H1 (cell line): ENCODE data around the gene RASAL2. TPM values are rescaled to one million over a fixed set of nuclear protein-coding genes. Genes with fewer than 3 reads are reported as not detected.
A peak's percentile ranks its signal among the peaks of the same experiment; 100 is the strongest.

Experiments
- CTCF ChIA-PET: fragments of 300-600 bp; sonication (Branson Sonifier 250); formaldehyde crosslinking; loops from one replicate; lab custom pipeline; 2021; ENCODE audit not compliant: partially characterized antibody; lab: Charles Lee
- POLR2A ChIA-PET: fragments of 300-600 bp; sonication (Branson Sonifier 250); formaldehyde crosslinking; loops from one replicate; lab custom pipeline; 2021; ENCODE audit warnings: inconsistent platforms; ENCODE audit not compliant: partially characterized antibody; lab: Charles Lee
- DNase-seq, 2 experiments: peaks; one replicate each; pipeline versions ENCODE4 v3.0.0 to v3.0.0-alpha.2; 2010 to 2022; ENCODE audit warnings: low spot score in 2 of 2, low read depth in 1 of 2, mixed read lengths in 1 of 2
- FAIRE-seq: peaks from 2 replicates; lab custom pipeline; 2011; peaks lifted over from hg19 to GRCh38; lab: Jason Lieb, UNC
- H2AFZ ChIP-seq: 2 replicates; pipeline ENCODE4 v1.8.1; 2012; ENCODE audit warnings: low read length, inconsistent platforms
- H2AK5ac ChIP-seq: 2 replicates; pipeline ENCODE4 v1.6.1; 2013; ENCODE audit warnings: low read depth, low read length
- H2BK120ac ChIP-seq: replicated peaks from 2 replicates; pipeline ENCODE3; 2013; ENCODE audit warnings: low read depth, low read length, inconsistent platforms
- H2BK12ac ChIP-seq: 2 replicates; pipeline ENCODE4 v1.6.1; 2013; ENCODE audit warnings: low read depth, low read length
- H2BK15ac ChIP-seq: 2 replicates; pipeline ENCODE4 v1.6.1; 2013; ENCODE audit warnings: low read length
- H2BK20ac ChIP-seq: 2 replicates; pipeline ENCODE4 v1.6.1; 2013; ENCODE audit warnings: low read length
- H2BK5ac ChIP-seq: 2 replicates; pipeline ENCODE4 v1.6.1; 2013; ENCODE audit warnings: low read depth, low read length
- H3K14ac ChIP-seq: 2 replicates; pipeline ENCODE4 v1.6.1; 2013; ENCODE audit warnings: inconsistent platforms; ENCODE audit not compliant: insufficient read length
- H3K18ac ChIP-seq: 2 replicates; pipeline ENCODE4 v1.6.1; 2013; ENCODE audit warnings: low read length; ENCODE audit errors: extremely low read depth
- H3K23ac ChIP-seq: 2 replicates; pipeline ENCODE4 v1.6.1; 2013; ENCODE audit warnings: inconsistent platforms; ENCODE audit not compliant: insufficient read length
- H3K23me2 ChIP-seq: 2 replicates; pipeline ENCODE4 v1.6.1; 2013; ENCODE audit warnings: low read depth, low read length
- H3K27ac ChIP-seq: 2 replicates; pipeline ENCODE4 v1.6.1; 2011; ENCODE audit warnings: low read depth, low read length, inconsistent platforms
- H3K27me3 ChIP-seq, 4 experiments: replicated peaks in 1 of 4; 1 replicate in 1 of 4; 2 replicates in 3 of 4; pipeline versions ENCODE4 v1.6.1 to v1.8.1; 2011 to 2013; ENCODE audit warnings: low read length in 3 of 4, mild to moderate bottlenecking in 3 of 4, inconsistent platforms in 2 of 4, mixed read lengths in 2 of 4, moderate library complexity in 1 of 4; ENCODE audit not compliant: control insufficient read depth in 3 of 4, insufficient read depth in 3 of 4; ENCODE audit errors: extremely low read depth in 1 of 4
- H3K36me3 ChIP-seq, 4 experiments: 2 replicates each; pipeline versions ENCODE4 v1.6.1 to v1.8.1; 2011 to 2013; ENCODE audit warnings: mild to moderate bottlenecking in 4 of 4, low read length in 3 of 4, moderate library complexity in 2 of 4, control low read depth in 1 of 4, inconsistent platforms in 1 of 4; ENCODE audit not compliant: insufficient read depth in 4 of 4, control insufficient read depth in 2 of 4
- H3K4ac ChIP-seq: replicated peaks from 2 replicates; pipeline ENCODE3; 2013; ENCODE audit warnings: low read length, low read depth, mixed read lengths, inconsistent platforms; ENCODE audit not compliant: insufficient read length
- H3K4me1 ChIP-seq, 4 experiments: replicated peaks in 1 of 4; 1 replicate in 1 of 4; 2 replicates in 3 of 4; pipeline versions ENCODE4 v1.6.1 to v1.8.1; 2011 to 2013; ENCODE audit warnings: low read length in 3 of 4, inconsistent platforms in 2 of 4, mixed read lengths in 1 of 4; ENCODE audit not compliant: insufficient read depth in 4 of 4, control insufficient read depth in 3 of 4
- H3K4me2 ChIP-seq, 2 experiments: 2 replicates each; pipeline versions ENCODE4 v1.6.1 to v1.8.1; 2011 to 2013; ENCODE audit warnings: low read depth in 2 of 2, low read length in 2 of 2, control low read depth in 1 of 2, inconsistent platforms in 1 of 2, mild to moderate bottlenecking in 1 of 2; ENCODE audit not compliant: insufficient read depth in 1 of 2
- H3K4me3 ChIP-seq, 4 experiments: fragments of 200-600, 300-600 bp in 1 of 4; sonication (generic), shearing (Covaris generic), sonication (Bioruptor Twin) in 1 of 4; 2 replicates each; pipeline versions ENCODE4 v1.5.1 to v1.8.1; 2011 to 2016; ENCODE audit warnings: low read length in 4 of 4, low read depth in 3 of 4, control low read depth in 2 of 4, inconsistent platforms in 2 of 4, mild to moderate bottlenecking in 2 of 4, mixed read lengths in 1 of 4, moderate library complexity in 1 of 4; ENCODE audit not compliant: insufficient read depth in 2 of 4; ENCODE audit errors: extremely low read depth in 1 of 4
- H3K56ac ChIP-seq: replicated peaks from 2 replicates; pipeline ENCODE3; 2013; ENCODE audit warnings: low read depth, mild to moderate bottlenecking, mixed read lengths, low read length, inconsistent platforms; ENCODE audit not compliant: insufficient read length
- H3K79me1 ChIP-seq: 2 replicates; pipeline ENCODE4 v1.6.1; 2013; ENCODE audit warnings: low read depth, low read length, control low read depth
- H3K79me2 ChIP-seq, 2 experiments: 2 replicates each; pipeline versions ENCODE4 v1.6.1 to v1.8.1; 2012 to 2013; ENCODE audit warnings: low read length in 2 of 2, mild to moderate bottlenecking in 2 of 2, inconsistent platforms in 1 of 2; ENCODE audit not compliant: insufficient read depth in 2 of 2, control insufficient read depth in 1 of 2
- H3K9ac ChIP-seq, 4 experiments: replicated peaks in 1 of 4; 1 replicate in 1 of 4; 2 replicates in 3 of 4; pipeline versions ENCODE4 v1.6.1 to v1.8.1; 2011 to 2013; ENCODE audit warnings: low read depth in 3 of 4, low read length in 3 of 4, control low read depth in 2 of 4, mild to moderate bottlenecking in 2 of 4, moderate library complexity in 2 of 4, inconsistent platforms in 1 of 4; ENCODE audit errors: extremely low read depth in 1 of 4
- H3K9me3 ChIP-seq, 2 experiments: 2 replicates each; pipeline versions ENCODE4 v1.6.1 to v1.8.1; 2012 to 2013; ENCODE audit warnings: mild to moderate bottlenecking in 2 of 2, moderate library complexity in 2 of 2, control low read depth in 1 of 2, inconsistent platforms in 1 of 2, low read depth in 1 of 2, low read length in 1 of 2, mixed read lengths in 1 of 2; ENCODE audit not compliant: insufficient read depth in 2 of 2
- H4K20me1 ChIP-seq, 2 experiments: replicated peaks in 1 of 2; 2 replicates each; pipeline versions ENCODE3 to v1.8.1; 2011 to 2013; ENCODE audit warnings: inconsistent platforms in 2 of 2, low read length in 2 of 2, mild to moderate bottlenecking in 1 of 2; ENCODE audit not compliant: insufficient read depth in 2 of 2, control insufficient read depth in 1 of 2
- H4K5ac ChIP-seq: 2 replicates; pipeline ENCODE4 v1.6.1; 2013; ENCODE audit warnings: low read length, low read depth, mixed read lengths, inconsistent platforms; ENCODE audit not compliant: insufficient read length
- H4K8ac ChIP-seq: 2 replicates; pipeline ENCODE4 v1.8.0; 2013; ENCODE audit warnings: mild to moderate bottlenecking, moderate library complexity, low read length, inconsistent platforms; ENCODE audit not compliant: insufficient read depth; ENCODE audit errors: extremely low read depth
- H4K91ac ChIP-seq: replicated peaks from 2 replicates; pipeline ENCODE3; 2013; ENCODE audit warnings: low read length, mixed read lengths, inconsistent platforms; ENCODE audit not compliant: insufficient read length
- BACH1 ChIP-seq: IDR thresholded peaks from 2 replicates; pipeline ENCODE4 v1.6.1; 2012; ENCODE audit warnings: low read length, improper control_type of control experiment
- BCL11A ChIP-seq, 2 experiments: IDR thresholded peaks; one replicate each; pipeline ENCODE4 v1.6.1; 2011; ENCODE audit warnings: low read depth in 2 of 2, low read length in 2 of 2, mild to moderate bottlenecking in 2 of 2
- BRCA1 ChIP-seq: IDR thresholded peaks from 2 replicates; pipeline ENCODE4 v1.6.1; 2012; ENCODE audit warnings: low read depth, low read length, improper control_type of control experiment
- CEBPB ChIP-seq: IDR thresholded peaks from 2 replicates; pipeline ENCODE4 v1.6.1; 2012; ENCODE audit warnings: low read depth, low read length
- GTF2F1 ChIP-seq: IDR thresholded peaks from 2 replicates; pipeline ENCODE4 v1.6.1; 2012; ENCODE audit warnings: low read depth, low read length, improper control_type of control experiment, borderline replicate concordance
- JUN ChIP-seq: IDR thresholded peaks from 2 replicates; pipeline ENCODE4 v1.6.1; 2011; ENCODE audit warnings: low read depth, mild to moderate bottlenecking, improper control_type of control experiment, low read length
- MAFK ChIP-seq: IDR thresholded peaks from 2 replicates; pipeline ENCODE4 v1.6.1; 2012; ENCODE audit warnings: low read depth, mild to moderate bottlenecking, improper control_type of control experiment, low read length
- MAX ChIP-seq: IDR thresholded peaks from 2 replicates; pipeline ENCODE4 v1.6.1; 2012; ENCODE audit warnings: inconsistent platforms
- NANOG ChIP-seq: IDR thresholded peaks from 2 replicates; pipeline ENCODE4 v1.6.1; 2011; ENCODE audit warnings: low read length, low read depth, mild to moderate bottlenecking, inconsistent platforms; ENCODE audit not compliant: insufficient read depth, poor library complexity, severe bottlenecking
- NRF1 ChIP-seq: IDR thresholded peaks from 2 replicates; pipeline ENCODE4 v1.6.1; 2011; ENCODE audit warnings: mild to moderate bottlenecking, low read depth, low read length, improper control_type of control experiment
- PHF8 ChIP-seq: fragments of 200-600 bp; sonication (generic); conservative IDR thresholded peaks from 2 replicates; pipeline ENCODE4 v1.7.1; 2012; ENCODE audit warnings: low read depth, mild to moderate bottlenecking, inconsistent platforms, low read length, moderate library complexity
- RNF2 ChIP-seq: fragments of 200-900, 300-1000 bp; sonication (generic); IDR thresholded peaks from 2 replicates; pipeline ENCODE4 v1.7.1; 2016; ENCODE audit warnings: borderline replicate concordance, low read depth, mild to moderate bottlenecking, antibody characterized with exemption, low read length; ENCODE audit not compliant: poor library complexity, severe bottlenecking; ENCODE audit errors: missing control alignments
- TAF1 ChIP-seq: IDR thresholded peaks from 2 replicates; pipeline ENCODE4 v1.6.1; 2011; ENCODE audit warnings: mild to moderate bottlenecking, low read depth, low read length
- TAF7 ChIP-seq: optimal IDR thresholded peaks from 2 replicates; pipeline ENCODE3; 2011; ENCODE audit warnings: low read depth, mild to moderate bottlenecking, inconsistent platforms, low read length, moderate library complexity, borderline replicate concordance
- WGBS, 2 experiments: shearing (Covaris generic) in 1 of 2; methylation state at CpG; one replicate each; pipeline versions ENCODE4 v1.1.6 to v1.1.7; 2013 to 2015; ENCODE audit warnings: low lambda C conversion rate in 2 of 2, mixed read lengths in 2 of 2, inconsistent platforms in 1 of 2, low coverage in 1 of 2, missing lambda C conversion rate in 1 of 2; ENCODE audit not compliant: insufficient replicate concordance in 2 of 2, insufficient coverage in 1 of 2, insufficient read length in 1 of 2; ENCODE audit errors: extremely low coverage in 1 of 2, missing lambda C conversion rate in 1 of 2; 5-methylcytosine and 5-hydroxymethylcytosine counted together
- polyA plus RNA-seq, 7 experiments: library from polyadenylated mRNA; depleted of rRNA in 3 of 7; stranded (reverse) in 5 of 7; unstranded in 2 of 7; fragments of >200 nt in 5 of 7; fragments of 200-250 nt in 2 of 7; gene quantifications; 1 replicate in 5 of 7; 2 replicates in 1 of 7; 4 replicates in 1 of 7; pipeline versions ENCODE4 v1.2.1 to v1.2.3, GENCODE V29; 2011 to 2013; ENCODE audit warnings: missing spikeins in 2 of 7, mixed read lengths in 2 of 7
- total RNA-seq: library from RNA; stranded (reverse); fragmentation: NEBNext Ultra II Directional; extraction: Animal tissue kit (Norgen Biotek cat#: 25700); gene quantifications from 2 replicates; pipeline ENCODE4 v1.2.1, GENCODE V29; 2021

RASAL2 gene
- total and polyA plus RNA-seq, 2 of the 8 experiments (the other 6 are each of a cell fraction or from before 2014, with no cell fraction given) = 15.9 to 32.5 TPM

- peak in 1 of 2 experiments; percentile 39 for DNase-seq
- no peaks in the 10 kb centered on the region for H3K9me3 ChIP-seq
- H4K8ac ChIP-seq = no peak overlapping the region
- H2BK15ac ChIP-seq = no peak overlapping the region
- H2AK5ac ChIP-seq = no peak overlapping the region
- CTCF ChIA-PET = interaction anchor here (0.6 to 2.1 kb wide), 13 partner anchors 11 to 584 kb away, joined by 3 to 12 read pairs (median 3); no protein-coding TSS in a partner anchor
- no peak overlapping the region for H3K56ac ChIP-seq
- no peak overlapping the region for H3K4me2 ChIP-seq
- H3K4me3 ChIP-seq = no peak overlapping the region
- H3K27me3 ChIP-seq = no peaks in the 10 kb centered on the region
- no peak overlapping the region for H4K5ac ChIP-seq
- H3K23ac ChIP-seq = no peak overlapping the region
- H3K23me2 ChIP-seq = no peaks in the 10 kb centered on the region
- FAIRE-seq = no peak
- no peak overlapping the region for H2AFZ ChIP-seq
- no peak overlapping the region; the same call in 1 of the 2 replicates for H2BK12ac ChIP-seq
- no peak overlapping the region for H2BK5ac ChIP-seq
- POLR2A ChIA-PET = interaction anchor here (0.6 to 0.7 kb wide), 3 partner anchors 8 to 457 kb away, joined by 3 to 4 read pairs (median 3); no protein-coding TSS in a partner anchor
- H2BK20ac ChIP-seq = no peak overlapping the region
- no peak overlapping the region for H4K91ac ChIP-seq
- no peak overlapping the region for H3K14ac ChIP-seq
- no peak overlapping the region for H3K4ac ChIP-seq
- no peak overlapping the region for H2BK120ac ChIP-seq
- H3K4me1 ChIP-seq = no peaks in the 10 kb centered on the region; a peak in 1 of 7 replicates
- no peak overlapping the region for H3K27ac ChIP-seq
- no peak overlapping the region for H3K9ac ChIP-seq
- WGBS, 2 experiments = 86% methylated on average over 13 of the region's 13 CpGs; no CpG with 5 or more reads in 1 of the 2 experiments
- no peaks in the 10 kb centered on the region for H3K79me1 ChIP-seq
- H3K79me2 ChIP-seq = no peaks in the 10 kb centered on the region
- no peaks in the 10 kb centered on the region for H3K36me3 ChIP-seq
- no peaks in the 10 kb centered on the region for H4K20me1 ChIP-seq
- no peak overlapping the region for H3K18ac ChIP-seq
- TF ChIP-seq CEBPB (no peak), MAX (no peak), NRF1 (no peak), RNF2 (no peak), BRCA1 (no peak), PHF8 (no peak), TAF1 (no peak), JUN (no peak), GTF2F1 (no peak), NANOG (no peak), BCL11A (IDR thresholded peaks at IDR 0.05; ENCODE audit: low read depth in 2 of 2, low read length in 2 of 2) (no peak), MAFK (no peak), TAF7 (no peak), BACH1 (no peak)
These were observed 400.7 kb downstream of the RASAL2 start for GRCh38 chr1:178494569-178494971.
